ENCODE results near the gene DHPS. TPM values are rescaled to one million over a fixed set of nuclear protein-coding genes. Genes with fewer than 3 reads are reported as not detected.
A peak's percentile ranks its signal among the peaks of the same experiment; 100 is the strongest.

The DHPS gene
- total and polyA plus RNA-seq, 2 of the 4 experiments (the other 2 are of a cell fraction): 82.8 to 85.0 TPM

DNA sequence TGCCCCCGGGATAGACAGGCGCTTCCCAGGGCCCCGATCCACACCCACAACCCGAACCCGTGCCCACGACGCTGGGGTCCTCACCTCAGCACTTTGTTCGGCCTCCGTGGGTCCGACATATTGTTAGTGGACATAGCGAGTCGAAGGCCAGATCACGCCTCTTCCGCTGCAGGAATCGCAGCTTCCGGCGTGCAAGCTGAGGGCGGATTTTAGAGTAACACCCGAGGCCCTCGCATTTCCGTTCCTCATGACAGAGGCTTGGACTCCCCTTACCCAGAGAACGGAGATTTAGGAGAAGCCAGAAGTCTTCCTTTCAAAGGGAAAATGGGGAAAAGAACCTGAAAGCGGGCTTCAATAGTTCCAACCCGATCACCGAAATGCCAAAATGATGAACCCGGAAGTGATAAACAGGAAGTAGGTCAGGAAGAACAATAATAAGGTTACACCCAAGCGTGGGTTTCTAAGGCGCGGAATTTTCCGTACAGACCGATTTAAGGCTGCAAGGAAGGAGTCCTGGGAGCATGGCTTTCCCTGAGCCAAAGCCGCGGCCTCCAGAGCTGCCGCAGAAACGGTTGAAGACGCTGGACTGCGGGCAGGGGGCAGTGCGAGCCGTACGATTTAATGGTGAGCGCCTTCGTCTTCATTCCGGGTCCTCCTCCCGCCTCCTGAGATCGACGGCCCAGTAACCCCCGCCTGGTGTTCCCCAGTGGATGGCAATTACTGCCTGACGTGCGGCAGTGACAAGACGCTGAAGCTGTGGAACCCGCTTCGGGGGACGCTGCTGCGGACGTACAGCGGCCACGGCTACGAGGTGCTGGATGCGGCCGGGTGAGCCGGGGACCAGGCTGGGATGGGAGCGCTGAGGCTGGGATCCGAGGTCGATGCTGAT is 12.2 kb downstream of the DHPS start:
- peaks cover 18% of the 10 kb centered on the region for H3K36me3 ChIP-seq (ENCODE audit: control insufficient read depth, insufficient read depth, low read length)
- H2BK5ac ChIP-seq (ENCODE audit: low read depth, low read length, poor library complexity, severe bottlenecking): peak overlapping the region; percentile 93
- ChIA-PET CTCF (no interaction called here), POLR2A (ENCODE audit: unreplicated experiment) (interaction anchor here (0.5 kb wide), 1 partner anchor 527 kb away, joined by 3 read pairs; no protein-coding TSS in a partner anchor)
- H3K14ac ChIP-seq (replicated peaks; ENCODE audit: low read depth, low read length): peak overlapping the region; percentile 91
- H2AK9ac ChIP-seq (replicated peaks; ENCODE audit: low read depth, low read length, poor library complexity): peak overlapping the region; percentile 98
- in situ Hi-C loops (cut with MboI; ENCODE audit: low sequenced_read_pairs) (loop anchor here (5.0 kb wide), 1 partner anchor 102 kb away; no protein-coding TSS in a partner anchor), intact Hi-C loops (cut with micrococcal nuclease) (loop anchor here (1.0 to 5.0 kb wide), 2 partner anchors 59 to 787 kb away; partner anchors contain the start of genes ZNF490 and ZNF791), dilution Hi-C loops (cut with HindIII; ENCODE audit: low sequenced_read_pairs, unreplicated experiment) (no loop called here)
- H4K91ac ChIP-seq (ENCODE audit: insufficient read depth, low read depth, low read length): peak overlapping the region; percentile 95
- no peaks in the 10 kb centered on the region for H3K9me3 ChIP-seq (ENCODE audit: control insufficient read depth, insufficient read depth, low read length)
- peak overlapping the region; percentile 41 for H2AK5ac ChIP-seq (ENCODE audit: low read depth, low read length)
- H3K27ac ChIP-seq (ENCODE audit: insufficient read depth, low read length): peak overlapping the region; percentile 79
- peak overlapping the region; percentile 52; the same call in 1 of the 2 replicates for H3K18ac ChIP-seq (ENCODE audit: low read depth, low read length)
- H3K4me2 ChIP-seq (ENCODE audit: low read depth, low read length): peak overlapping the region; percentile 97
- H3K9ac ChIP-seq (ENCODE audit: low read depth, low read length): peak overlapping the region; percentile 85
- 0 out of 2 replicates have a peak, but pooled peaks cover 13% of the 10 kb centered on the region for H3K9me1 ChIP-seq (ENCODE audit: insufficient read depth, low read length)
- no peaks in the 10 kb centered on the region for H3K27me3 ChIP-seq (ENCODE audit: control insufficient read depth, insufficient read depth, low read length)
- H3K23ac ChIP-seq (ENCODE audit: low read depth, low read length): peak overlapping the region; percentile 82; the same call in 1 of the 2 replicates
- peak overlapping the region; percentile 95 for H2AFZ ChIP-seq (replicated peaks; ENCODE audit: low read length, poor library complexity)
- peak overlapping the region; percentile 72; the same call in 1 of the 3 replicates for H2BK15ac ChIP-seq (ENCODE audit: low read depth, low read length)
- peak overlapping the region; percentile 93 for H3K4ac ChIP-seq (ENCODE audit: low read depth, low read length)
- ATAC-seq (ENCODE audit: low read depth): peak; percentile 54
- no TSS peak for BruUV-seq (replicated peaks)
- H2BK120ac ChIP-seq (ENCODE audit: low read depth, low read length): peak overlapping the region; percentile 91; the same call in 1 of the 2 replicates
- peaks cover 15% of the 10 kb centered on the region for H3K4me1 ChIP-seq (ENCODE audit: control insufficient read depth, insufficient read depth, low read length)
- H4K8ac ChIP-seq (ENCODE audit: low read depth in 2 of 2, low read length in 2 of 2): peak overlapping the region; percentile 72 to 99
- H3K56ac ChIP-seq (ENCODE audit: extremely low read depth, insufficient read depth, low read length): peak overlapping the region; percentile 97
- H3K4me3 ChIP-seq (ENCODE audit: insufficient read depth, low read depth, low read length): peak overlapping the region; percentile 58
- DNase-seq: peak; percentile 85
- WGBS, 2 experiments (ENCODE audit: extremely low coverage in 2 of 2, insufficient read length in 1 of 2): 0% methylated on average over 40 of the region's 64 CpGs; no CpG with 5 or more reads in 1 of the 2 experiments
- H4K20me1 ChIP-seq (ENCODE audit: insufficient read depth, low read length): no peaks in the 10 kb centered on the region
- H3K79me1 ChIP-seq (ENCODE audit: low read depth in 1 of 2, low read length in 2 of 2): peaks cover 34 to 73% of the 10 kb centered on the region in 2 experiments
- H4K5ac ChIP-seq (ENCODE audit: low read depth, low read length): peak overlapping the region; percentile 90
- H2BK20ac ChIP-seq (ENCODE audit: low read depth, low read length): peak overlapping the region; percentile 78; the same call in 1 of the 2 replicates
- TF ChIP-seq ELK1 (IDR thresholded peaks at IDR 0.05; ENCODE audit: borderline replicate concordance, low read depth, low read length) (no peak), CEBPB (IDR thresholded peaks at IDR 0.05; ENCODE audit: low read depth, low read length) (no peak), MXI1 (IDR thresholded peaks at IDR 0.05; ENCODE audit: borderline replicate concordance, low read depth, low read length) (peak; percentile 56; the same call in 1 of the 2 replicates), NFE2L2 (IDR thresholded peaks at IDR 0.05; ENCODE audit: low read depth, low read length) (no peak), RAD21 (IDR thresholded peaks at IDR 0.05; ENCODE audit: low read length) (no peak), BHLHE40 (IDR thresholded peaks at IDR 0.05; ENCODE audit: low read depth, low read length) (no peak), RCOR1 (IDR thresholded peaks at IDR 0.05; ENCODE audit: insufficient replicate concordance, low read length) (no peak), USF2 (IDR thresholded peaks at IDR 0.05; ENCODE audit: low read depth, low read length) (no peak), POLR2A (IDR thresholded peaks at IDR 0.05; ENCODE audit: low read depth, low read length) (no peak), MAFK (IDR thresholded peaks at IDR 0.05; ENCODE audit: low read depth, low read length) (no peak), MAZ (IDR thresholded peaks at IDR 0.05; ENCODE audit: borderline replicate concordance, low read depth, low read length) (no peak)
- TF ChIP-seq, protein P1, sequence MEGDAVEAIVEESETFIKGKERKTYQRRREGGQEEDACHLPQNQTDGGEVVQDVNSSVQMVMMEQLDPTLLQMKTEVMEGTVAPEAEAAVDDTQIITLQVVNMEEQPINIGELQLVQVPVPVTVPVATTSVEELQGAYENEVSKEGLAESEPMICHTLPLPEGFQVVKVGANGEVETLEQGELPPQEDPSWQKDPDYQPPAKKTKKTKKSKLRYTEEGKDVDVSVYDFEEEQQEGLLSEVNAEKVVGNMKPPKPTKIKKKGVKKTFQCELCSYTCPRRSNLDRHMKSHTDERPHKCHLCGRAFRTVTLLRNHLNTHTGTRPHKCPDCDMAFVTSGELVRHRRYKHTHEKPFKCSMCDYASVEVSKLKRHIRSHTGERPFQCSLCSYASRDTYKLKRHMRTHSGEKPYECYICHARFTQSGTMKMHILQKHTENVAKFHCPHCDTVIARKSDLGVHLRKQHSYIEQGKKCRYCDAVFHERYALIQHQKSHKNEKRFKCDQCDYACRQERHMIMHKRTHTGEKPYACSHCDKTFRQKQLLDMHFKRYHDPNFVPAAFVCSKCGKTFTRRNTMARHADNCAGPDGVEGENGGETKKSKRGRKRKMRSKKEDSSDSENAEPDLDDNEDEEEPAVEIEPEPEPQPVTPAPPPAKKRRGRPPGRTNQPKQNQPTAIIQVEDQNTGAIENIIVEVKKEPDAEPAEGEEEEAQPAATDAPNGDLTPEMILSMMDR (conservative IDR thresholded peaks at IDR 0.05; ENCODE audit: low read depth, low read length): no peak
